ENCODE measurements around the gene ACTN1.

DNA sequence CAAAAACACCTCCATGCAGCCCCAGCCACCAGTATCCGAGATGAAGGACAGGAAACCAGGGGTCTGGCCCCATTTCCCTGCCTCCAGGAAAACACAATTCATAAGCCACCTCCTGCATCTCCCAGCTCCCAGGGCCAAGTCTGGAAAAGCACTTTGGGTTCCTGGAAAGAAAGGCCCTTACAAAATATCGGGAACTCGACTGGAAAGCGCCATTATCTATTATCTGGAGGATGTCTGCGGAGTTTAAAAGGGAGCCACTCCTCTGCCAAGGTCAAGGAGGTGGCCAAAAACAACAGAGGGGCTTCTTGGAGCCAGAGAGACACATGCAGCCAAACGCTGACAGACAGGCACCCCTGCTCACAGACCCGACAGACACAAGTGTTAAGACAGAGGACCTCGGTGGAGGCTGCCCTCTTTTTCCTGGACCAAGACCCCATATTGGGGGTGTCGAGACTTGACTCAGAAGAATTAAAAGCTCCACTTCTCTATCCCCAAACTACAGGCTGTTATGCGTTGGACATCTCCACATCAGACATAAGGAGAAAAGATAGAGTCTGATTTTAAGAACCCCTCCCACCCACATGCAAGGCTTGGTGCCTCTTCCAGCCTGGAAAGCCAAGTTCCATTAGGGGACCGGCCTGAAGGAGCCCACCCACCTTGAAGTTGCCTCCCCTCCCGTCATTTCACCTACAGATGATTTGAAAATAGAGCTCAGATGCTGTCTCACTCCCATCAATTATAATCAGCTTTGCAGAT is 9.6 kb downstream of the ACTN1 start:
- TF ChIP-seq CTCF (IDR thresholded peaks at IDR 0.05) (no peak), EZH2 (IDR thresholded peaks at IDR 0.05) (no peak), EZH2phosphoT487 (IDR thresholded peaks at IDR 0.05) (no peak)
